Activated naive CD8-positive, alpha-beta T cell (primary cell): ENCODE results near the gene LEPR.
A peak's percentile ranks its signal among the peaks of the same experiment; 100 is the strongest.
"Not testable (repeated sequence)": the region's sequence is repeated elsewhere in the genome, so short reads cannot be mapped to it uniquely, and the experiment has no call there.

Source experiments
- H3K27ac Mint-ChIP-seq: one replicate; pipeline ENCODE4 v1.8.0; 2021; ENCODE audit warnings: mixed read lengths
- H3K27me3 Mint-ChIP-seq: one replicate; pipeline ENCODE4 v1.8.0; 2021; ENCODE audit warnings: mixed read lengths
- H3K36me3 Mint-ChIP-seq: one replicate; pipeline ENCODE4 v1.8.0; 2021; ENCODE audit warnings: mixed read lengths
- H3K4me1 Mint-ChIP-seq: one replicate; pipeline ENCODE4 v1.8.0; 2021; ENCODE audit warnings: low read depth, mixed read lengths
- H3K4me3 Mint-ChIP-seq: one replicate; pipeline ENCODE4 v1.8.0; 2021; ENCODE audit warnings: mild to moderate bottlenecking, mixed read lengths
- H3K9me3 Mint-ChIP-seq: one replicate; pipeline ENCODE4 v1.8.0; 2021; ENCODE audit warnings: low read depth, mixed read lengths

LEPR gene, protein sequence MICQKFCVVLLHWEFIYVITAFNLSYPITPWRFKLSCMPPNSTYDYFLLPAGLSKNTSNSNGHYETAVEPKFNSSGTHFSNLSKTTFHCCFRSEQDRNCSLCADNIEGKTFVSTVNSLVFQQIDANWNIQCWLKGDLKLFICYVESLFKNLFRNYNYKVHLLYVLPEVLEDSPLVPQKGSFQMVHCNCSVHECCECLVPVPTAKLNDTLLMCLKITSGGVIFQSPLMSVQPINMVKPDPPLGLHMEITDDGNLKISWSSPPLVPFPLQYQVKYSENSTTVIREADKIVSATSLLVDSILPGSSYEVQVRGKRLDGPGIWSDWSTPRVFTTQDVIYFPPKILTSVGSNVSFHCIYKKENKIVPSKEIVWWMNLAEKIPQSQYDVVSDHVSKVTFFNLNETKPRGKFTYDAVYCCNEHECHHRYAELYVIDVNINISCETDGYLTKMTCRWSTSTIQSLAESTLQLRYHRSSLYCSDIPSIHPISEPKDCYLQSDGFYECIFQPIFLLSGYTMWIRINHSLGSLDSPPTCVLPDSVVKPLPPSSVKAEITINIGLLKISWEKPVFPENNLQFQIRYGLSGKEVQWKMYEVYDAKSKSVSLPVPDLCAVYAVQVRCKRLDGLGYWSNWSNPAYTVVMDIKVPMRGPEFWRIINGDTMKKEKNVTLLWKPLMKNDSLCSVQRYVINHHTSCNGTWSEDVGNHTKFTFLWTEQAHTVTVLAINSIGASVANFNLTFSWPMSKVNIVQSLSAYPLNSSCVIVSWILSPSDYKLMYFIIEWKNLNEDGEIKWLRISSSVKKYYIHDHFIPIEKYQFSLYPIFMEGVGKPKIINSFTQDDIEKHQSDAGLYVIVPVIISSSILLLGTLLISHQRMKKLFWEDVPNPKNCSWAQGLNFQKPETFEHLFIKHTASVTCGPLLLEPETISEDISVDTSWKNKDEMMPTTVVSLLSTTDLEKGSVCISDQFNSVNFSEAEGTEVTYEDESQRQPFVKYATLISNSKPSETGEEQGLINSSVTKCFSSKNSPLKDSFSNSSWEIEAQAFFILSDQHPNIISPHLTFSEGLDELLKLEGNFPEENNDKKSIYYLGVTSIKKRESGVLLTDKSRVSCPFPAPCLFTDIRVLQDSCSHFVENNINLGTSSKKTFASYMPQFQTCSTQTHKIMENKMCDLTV

DNA sequence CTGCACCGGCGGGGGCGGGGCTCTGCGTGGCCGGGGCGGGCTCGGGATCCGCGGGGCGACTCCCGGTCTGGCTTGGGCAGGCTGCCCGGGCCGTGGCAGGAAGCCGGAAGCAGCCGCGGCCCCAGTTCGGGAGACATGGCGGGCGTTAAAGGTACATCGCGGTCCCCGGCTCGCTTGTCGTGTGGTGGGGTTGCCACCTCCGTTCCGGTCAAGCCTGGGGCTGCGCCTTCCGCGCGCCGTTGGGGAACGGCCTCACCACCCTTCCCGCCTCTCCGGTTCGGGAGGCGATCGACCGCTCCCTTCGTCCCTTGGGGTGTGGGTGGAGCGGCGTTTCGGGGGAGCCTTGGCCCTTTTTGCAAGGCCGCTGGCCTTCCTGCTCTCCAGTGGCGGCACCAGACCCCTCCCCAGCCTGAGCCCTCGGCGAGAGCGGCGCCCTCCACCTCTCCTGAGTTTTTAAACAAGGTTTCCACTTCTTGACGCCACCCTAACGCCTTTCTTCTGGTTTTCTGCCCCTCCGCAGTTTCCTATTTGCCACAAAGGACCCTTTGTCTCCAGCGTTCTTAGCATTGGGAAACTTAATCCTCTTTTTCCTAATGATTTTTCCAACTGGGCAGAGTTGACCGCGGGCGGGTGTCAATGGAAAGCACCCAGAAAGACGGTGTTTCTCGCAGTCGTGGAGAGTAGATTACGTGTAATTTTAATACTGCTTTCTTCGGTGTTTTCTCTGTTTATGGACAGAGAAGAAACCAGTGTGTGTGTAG lies at the start of gene LEPR, which contains the start of gene LEPROT:
Gene LEPR (plus strand): TSS at position 79 of the 761 bp plus-strand sequence. CDS start 144,898 bp downstream, outside the sequence.
Gene LEPROT (plus strand): TSS at position 79 of the 761 bp plus-strand sequence. CDS start 57 bp downstream, at position 136.
- no peaks in the 10 kb centered on the region for H3K27me3 Mint-ChIP-seq
- H3K9me3 Mint-ChIP-seq = no peaks in the 10 kb centered on the region
- peaks cover 2% of the 10 kb centered on the region for H3K36me3 Mint-ChIP-seq
- peak within 1 kb of the TSS; percentile 93 for H3K27ac Mint-ChIP-seq
- H3K4me1 Mint-ChIP-seq = peaks cover 10% of the 10 kb centered on the region
- no peak within 1 kb of the TSS for H3K4me3 Mint-ChIP-seq

DNA sequence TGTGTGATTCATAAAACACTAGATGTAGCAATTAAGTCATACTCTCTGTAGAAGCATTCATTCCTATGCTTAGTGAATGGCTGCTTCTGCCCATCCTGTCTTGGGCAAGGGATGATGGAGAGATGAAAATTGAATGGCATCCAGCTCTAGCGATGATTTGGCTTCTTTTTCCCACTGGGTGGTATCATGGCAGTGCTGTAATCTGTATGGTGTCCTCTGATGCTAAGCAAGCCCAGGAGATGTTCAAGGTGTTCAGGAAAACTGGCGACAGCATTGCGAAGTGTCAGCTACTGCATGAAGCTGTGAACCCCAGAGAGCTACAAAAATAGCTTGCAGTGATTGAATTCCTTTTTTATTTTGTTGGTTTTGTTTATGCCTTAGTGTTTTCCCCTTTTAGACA lies 48.9 kb upstream of the LEPR start:
- Mint-ChIP-seq H3K4me1 (no peaks in the 10 kb centered on the region), H3K4me3 (no peak overlapping the region), H3K36me3 (no peaks in the 10 kb centered on the region), H3K27ac (no peak overlapping the region), H3K9me3 (no peaks in the 10 kb centered on the region), H3K27me3 (no peaks in the 10 kb centered on the region)

DNA sequence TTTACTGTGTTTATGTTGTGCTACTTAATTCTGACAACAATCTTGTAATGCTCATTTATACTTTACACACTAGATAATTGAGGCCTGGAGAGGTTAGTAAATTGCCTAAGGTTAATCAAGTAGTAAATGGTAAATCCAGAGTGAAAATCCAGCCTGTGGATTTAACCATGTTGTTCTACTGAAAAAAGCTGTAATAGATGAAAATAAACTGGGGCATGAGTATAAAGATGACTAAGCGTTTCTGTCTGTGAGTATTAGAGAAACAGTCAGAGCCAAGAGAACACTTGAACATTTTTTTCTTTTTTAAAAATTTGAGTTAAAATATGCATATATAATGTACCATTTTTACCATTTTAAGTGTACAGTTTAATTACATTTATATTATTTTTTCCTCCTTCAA lies 47.9 kb upstream of the LEPR start:
- Mint-ChIP-seq H3K27me3 (no peaks in the 10 kb centered on the region), H3K4me1 (no peaks in the 10 kb centered on the region), H3K36me3 (no peaks in the 10 kb centered on the region), H3K27ac (no peak overlapping the region), H3K9me3 (no peaks in the 10 kb centered on the region), H3K4me3 (no peak overlapping the region)

DNA sequence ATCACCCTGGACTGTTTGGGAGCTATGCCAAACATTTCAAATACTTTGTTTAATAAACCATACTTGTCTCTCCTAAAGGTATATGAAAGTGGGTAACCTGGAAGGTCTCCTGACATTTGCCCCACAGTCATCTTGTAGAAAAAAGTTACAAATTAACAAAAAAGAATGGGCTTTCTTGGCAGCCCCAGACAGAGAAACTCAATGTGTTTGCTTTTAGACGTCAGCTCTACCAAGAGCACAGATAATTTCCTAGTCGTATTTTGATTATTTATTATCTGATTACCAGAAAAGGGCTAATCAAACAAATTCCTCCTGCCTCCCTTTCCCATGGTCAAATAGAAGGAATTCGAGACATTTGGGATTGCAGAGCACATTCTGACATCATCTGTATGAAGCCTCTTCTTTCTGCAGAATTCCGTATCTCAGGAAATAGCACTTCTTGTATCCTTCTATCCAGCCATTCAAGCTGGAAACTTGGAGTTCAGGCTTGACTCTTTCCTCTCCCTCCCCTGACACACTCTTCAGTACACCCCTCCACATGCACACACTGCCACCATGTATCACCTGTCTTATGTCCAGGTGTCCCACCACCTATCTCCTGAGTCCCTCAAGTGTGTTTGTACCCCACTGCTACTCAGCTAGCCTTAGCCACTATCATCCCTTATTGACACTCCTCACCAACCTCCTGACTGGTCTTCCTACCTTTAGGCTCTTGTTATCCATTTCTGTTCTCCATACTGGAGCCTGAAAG lies 42.8 kb upstream of the LEPR start:
- Mint-ChIP-seq H3K4me1 (no peaks in the 10 kb centered on the region), H3K27me3 (peaks cover 3% of the 10 kb centered on the region), H3K36me3 (peaks cover 10% of the 10 kb centered on the region), H3K27ac (no peak overlapping the region), H3K9me3 (no peaks in the 10 kb centered on the region), H3K4me3 (no peak overlapping the region)

DNA sequence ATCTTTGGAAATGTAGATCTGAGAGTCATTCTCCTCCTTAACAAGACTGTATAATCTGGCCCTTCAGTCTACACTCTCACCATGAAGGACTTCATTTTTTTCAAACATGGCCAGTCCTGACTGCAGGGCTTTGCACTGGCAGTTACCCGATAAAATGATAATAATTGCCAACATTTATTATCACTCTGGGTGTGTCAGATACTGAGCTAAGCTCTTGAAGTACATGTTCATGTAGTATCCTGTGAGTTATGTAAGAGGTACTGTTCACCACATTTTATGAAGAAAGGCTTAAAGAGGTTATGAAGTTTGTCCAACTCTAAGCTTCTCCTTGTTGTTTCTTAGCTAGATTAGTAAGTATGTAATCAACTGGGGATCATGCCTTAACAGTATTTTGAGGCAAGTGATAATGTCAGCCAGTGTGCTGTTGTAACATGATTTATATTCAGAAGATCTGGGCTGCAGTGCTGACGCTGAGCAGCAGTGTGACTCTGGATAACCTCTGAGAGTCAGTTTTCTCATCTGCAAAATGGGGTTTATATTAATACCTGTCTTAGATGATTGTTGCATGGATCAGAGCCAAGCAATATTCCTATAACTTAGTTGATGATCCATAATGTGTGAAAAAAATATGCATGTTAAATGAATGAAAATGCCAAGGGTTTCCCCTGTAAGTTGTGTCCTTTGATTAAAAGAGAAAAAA lies 42.1 kb upstream of the LEPR start:
- Mint-ChIP-seq H3K9me3 (no peaks in the 10 kb centered on the region), H3K4me1 (no peaks in the 10 kb centered on the region), H3K27ac (no peak overlapping the region), H3K27me3 (peaks cover 3% of the 10 kb centered on the region), H3K36me3 (peaks cover 10% of the 10 kb centered on the region), H3K4me3 (no peak overlapping the region)

DNA sequence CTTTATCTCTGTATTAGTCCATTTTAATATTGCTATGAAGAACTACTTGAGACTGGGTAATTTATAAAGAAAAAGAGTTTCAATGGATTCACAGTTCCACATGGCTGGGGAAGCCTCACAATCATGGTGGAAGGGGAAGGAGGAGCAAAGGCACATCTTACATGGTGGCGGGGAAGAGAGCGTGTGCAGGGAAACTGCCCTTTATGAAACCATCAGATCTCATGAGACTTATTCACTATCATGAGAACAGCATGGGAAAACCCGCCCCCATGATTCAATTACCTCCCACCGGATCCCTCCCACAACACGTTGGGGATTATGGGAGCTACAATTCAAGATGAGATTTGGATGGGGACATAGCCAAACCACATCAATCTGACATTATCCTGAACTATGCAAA lies 36.0 kb upstream of the LEPR start:
- not testable (repeated sequence) for H3K4me1 Mint-ChIP-seq, H3K36me3 Mint-ChIP-seq, H3K4me3 Mint-ChIP-seq, H3K27ac Mint-ChIP-seq, H3K27me3 Mint-ChIP-seq, H3K9me3 Mint-ChIP-seq

DNA sequence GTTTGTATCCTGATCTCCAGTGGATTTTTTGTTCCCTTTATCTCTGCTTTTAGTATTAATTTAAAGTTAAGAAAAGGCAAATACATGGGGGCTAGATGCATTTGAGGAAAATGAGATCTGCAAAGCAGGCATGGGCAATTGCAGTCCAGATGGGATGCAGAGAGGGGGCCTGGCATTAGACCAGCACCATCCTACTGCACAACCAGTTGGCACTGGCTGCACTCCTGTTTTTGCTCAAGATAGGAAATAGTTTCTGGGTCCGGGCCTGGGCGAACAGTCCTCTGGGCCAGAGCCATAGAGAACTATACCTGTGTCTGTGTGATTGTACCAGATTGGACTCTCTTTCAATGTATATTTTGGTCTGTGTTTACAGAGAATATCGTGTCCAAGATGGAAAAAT lies 34.0 kb upstream of the LEPR start:
- Mint-ChIP-seq H3K27ac (no peak overlapping the region), H3K9me3 (no peaks in the 10 kb centered on the region), H3K36me3 (peaks cover 2% of the 10 kb centered on the region), H3K27me3 (no peaks in the 10 kb centered on the region), H3K4me1 (no peaks in the 10 kb centered on the region), H3K4me3 (no peak overlapping the region)

DNA sequence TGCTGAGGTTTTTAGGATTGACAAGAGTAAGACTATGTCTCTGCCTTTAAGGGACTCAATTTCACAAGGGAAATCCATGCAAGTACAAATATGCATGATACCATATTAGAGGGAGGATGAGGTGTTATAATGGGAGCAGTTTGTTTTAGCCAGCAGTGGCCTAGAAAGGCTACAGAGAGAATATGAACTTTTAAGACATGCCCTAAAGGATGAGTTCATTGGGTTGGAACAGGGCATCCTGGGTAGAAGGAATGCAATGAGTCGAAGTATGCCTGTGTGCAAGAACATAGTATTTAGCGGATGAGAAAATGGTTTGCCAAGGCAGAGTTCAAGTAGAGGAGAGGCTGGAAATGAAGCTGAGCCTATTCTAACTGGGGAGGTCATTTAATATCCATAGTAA lies 32.6 kb upstream of the LEPR start:
- Mint-ChIP-seq H3K4me3 (no peak overlapping the region), H3K9me3 (no peaks in the 10 kb centered on the region), H3K27me3 (no peaks in the 10 kb centered on the region), H3K4me1 (no peaks in the 10 kb centered on the region), H3K36me3 (no peaks in the 10 kb centered on the region), H3K27ac (no peak overlapping the region)

DNA sequence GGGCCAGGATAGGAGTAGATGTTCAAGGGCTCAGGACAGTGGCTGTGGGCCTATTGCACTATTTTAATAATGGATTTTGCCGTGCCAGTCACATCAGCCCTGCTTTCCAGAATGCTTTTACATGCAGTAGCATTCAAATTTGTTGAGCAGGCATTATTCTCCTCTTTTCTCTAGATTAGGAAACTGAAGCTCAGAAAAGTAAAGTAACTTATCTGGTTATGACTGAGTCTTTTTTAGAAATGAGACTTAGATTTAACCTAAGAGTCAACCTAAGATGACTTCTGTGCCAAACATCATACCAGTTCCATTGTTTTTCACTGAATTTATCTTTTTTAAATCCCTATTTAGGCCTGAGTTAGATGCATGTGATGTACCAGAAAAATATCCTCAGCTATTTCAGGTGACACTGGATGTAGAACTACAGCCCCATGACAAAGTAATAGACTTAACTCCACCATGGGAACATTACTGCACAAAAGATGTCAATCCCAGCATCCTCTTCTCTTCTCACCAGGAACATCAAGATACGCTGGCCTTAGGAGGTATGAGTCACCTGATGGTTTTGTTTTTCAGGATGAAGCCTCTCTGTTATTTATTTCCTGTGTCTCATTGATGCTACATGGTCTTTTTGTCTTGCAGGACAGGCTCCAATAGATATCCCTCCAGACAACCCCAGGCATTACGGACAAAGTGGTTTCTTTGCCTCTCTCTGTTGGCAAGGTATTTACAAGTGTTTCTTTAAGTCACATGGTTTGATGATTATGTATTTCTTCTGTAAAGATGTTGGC lies 31.4 kb upstream of the LEPR start:
- Mint-ChIP-seq H3K9me3 (no peaks in the 10 kb centered on the region), H3K36me3 (no peaks in the 10 kb centered on the region), H3K4me1 (no peaks in the 10 kb centered on the region), H3K4me3 (no peak overlapping the region), H3K27me3 (no peaks in the 10 kb centered on the region), H3K27ac (no peak overlapping the region)

DNA sequence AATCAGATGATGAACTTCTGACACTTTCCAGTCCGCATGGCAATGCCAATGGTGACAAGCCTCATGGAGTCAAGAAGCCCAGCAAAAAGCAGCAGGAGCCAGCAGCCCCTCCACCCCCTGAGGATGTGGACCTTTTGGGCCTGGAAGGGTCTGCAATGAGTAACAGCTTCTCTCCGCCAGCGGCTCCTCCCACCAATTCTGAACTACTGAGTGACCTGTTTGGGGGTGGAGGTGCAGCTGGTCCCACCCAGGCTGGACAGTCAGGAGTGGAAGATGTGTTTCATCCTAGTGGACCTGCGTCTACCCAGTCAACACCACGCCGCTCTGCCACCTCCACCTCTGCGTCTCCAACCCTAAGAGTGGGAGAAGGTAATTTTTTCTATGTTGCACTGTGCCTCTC lies 28.0 kb upstream of the LEPR start:
- no peak overlapping the region for H3K27ac Mint-ChIP-seq

DNA sequence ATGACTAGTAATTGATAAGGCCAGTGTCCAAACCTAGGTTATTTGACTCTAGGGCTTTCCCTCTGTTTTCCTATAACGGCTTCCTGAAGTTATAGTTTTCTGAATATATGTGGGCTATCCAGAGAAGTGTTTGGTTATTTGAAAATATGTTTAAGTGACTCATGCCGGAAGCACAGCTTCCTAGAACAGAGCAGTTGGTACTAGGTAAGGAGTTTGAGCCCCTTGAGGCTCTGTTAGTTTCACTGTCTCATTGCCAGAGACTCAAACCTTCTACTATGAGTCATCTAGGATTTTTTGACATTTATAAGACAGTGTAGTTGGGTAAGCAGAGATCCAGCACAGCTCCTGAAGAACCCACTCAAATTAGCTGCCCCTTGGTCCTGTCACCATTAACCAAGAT lies 27.1 kb upstream of the LEPR start:
- no peaks in the 10 kb centered on the region for H3K27me3 Mint-ChIP-seq
- peaks cover 4% of the 10 kb centered on the region for H3K4me1 Mint-ChIP-seq
- H3K9me3 Mint-ChIP-seq = no peaks in the 10 kb centered on the region
- H3K27ac Mint-ChIP-seq = no peak overlapping the region
- no peak overlapping the region for H3K4me3 Mint-ChIP-seq
- peaks cover 4% of the 10 kb centered on the region for H3K36me3 Mint-ChIP-seq

More for the DNA sequence above, 28.0 kb upstream of the LEPR start:
- no peaks in the 10 kb centered on the region for H3K9me3 Mint-ChIP-seq
- H3K4me3 Mint-ChIP-seq = no peak overlapping the region
- peaks cover 4% of the 10 kb centered on the region for H3K36me3 Mint-ChIP-seq
- peaks cover 4% of the 10 kb centered on the region for H3K4me1 Mint-ChIP-seq
- H3K27me3 Mint-ChIP-seq = no peaks in the 10 kb centered on the region

DNA sequence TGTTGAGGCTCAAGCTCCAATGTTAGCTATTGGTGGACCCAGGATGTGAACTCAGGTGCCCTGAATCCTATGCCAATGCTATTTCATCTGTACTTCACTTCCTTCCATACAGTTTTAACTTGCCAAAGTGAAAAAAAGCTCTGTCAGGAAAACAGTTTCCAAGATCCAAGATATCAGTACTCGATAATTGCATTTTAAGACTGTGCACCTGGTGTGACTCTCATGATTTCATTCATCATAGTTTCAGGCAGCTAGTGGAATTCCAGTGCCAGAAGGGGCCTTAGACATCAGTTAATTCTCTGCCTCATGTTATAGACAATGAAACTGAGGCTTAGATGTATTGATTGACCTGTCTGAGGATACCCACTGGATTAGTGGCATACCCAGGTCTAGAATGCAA lies 26.5 kb upstream of the LEPR start:
- Mint-ChIP-seq H3K27ac (no peak overlapping the region), H3K4me3 (no peak overlapping the region), H3K9me3 (no peaks in the 10 kb centered on the region), H3K4me1 (peaks cover 4% of the 10 kb centered on the region), H3K27me3 (no peaks in the 10 kb centered on the region), H3K36me3 (peaks cover 4% of the 10 kb centered on the region)
